Heart right ventricle (tissue), 16 donors: ENCODE results near the gene CHPF2. TPM values are rescaled to one million over a fixed set of nuclear protein-coding genes. Genes with fewer than 3 reads are reported as not detected.

Source experiments
- ATAC-seq, 8 donors: fragments of 200-7000 bp; cut with Tn5 transposase; one replicate each; pipeline ENCODE4 v1.9.1; 2020; ENCODE audit warnings: mild to moderate bottlenecking in 8 of 8, moderate library complexity in 8 of 8, moderate number of reproducible peaks in 1 of 8
- DNase-seq, 2 donors: peaks; one replicate each; pipeline ENCODE4 v3.0.0-alpha.2; 2020
- H3K27ac ChIP-seq, 10 donors: fragments of 200-600 bp; sonication (generic) in 2 of 10; one replicate each; pipeline versions ENCODE4 v1.5.0 to v1.8.0; 2020 to 2022; ENCODE audit warnings: mild to moderate bottlenecking in 3 of 10
- H3K27me3 ChIP-seq, 7 donors: fragments of 200-600 bp; one replicate each; pipeline ENCODE4 v1.8.0; 2021 to 2022; ENCODE audit warnings: mild to moderate bottlenecking in 2 of 7
- H3K36me3 ChIP-seq, 9 donors: fragments of 200-600 bp; sonication (generic) in 1 of 9; one replicate each; pipeline versions ENCODE4 v1.5.0 to v1.8.0; 2020 to 2022; ENCODE audit warnings: mild to moderate bottlenecking in 2 of 9
- H3K4me1 ChIP-seq, 9 donors: fragments of 200-600 bp; sonication (generic) in 1 of 9; one replicate each; pipeline versions ENCODE4 v1.5.0 to v1.8.0; 2020 to 2022; ENCODE audit warnings: mild to moderate bottlenecking in 4 of 9
- H3K4me3 ChIP-seq, 10 donors: fragments of 200-600 bp; sonication (generic) in 2 of 10; one replicate each; pipeline versions ENCODE4 v1.5.0 to v1.8.0; 2020 to 2022; ENCODE audit warnings: mild to moderate bottlenecking in 7 of 10, moderate library complexity in 2 of 10
- H3K9me3 ChIP-seq, 11 donors: fragments of 200-600 bp in 10 of 11; sonication (generic) in 2 of 11; one replicate each; pipeline versions ENCODE4 v1.5.0 to v1.8.0; 2013 to 2022; ENCODE audit warnings: mild to moderate bottlenecking in 2 of 11, control low read depth in 1 of 11, moderate library complexity in 1 of 11
- CTCF ChIP-seq, 9 donors: fragments of 200-600 bp; sonication (generic) in 2 of 9; IDR thresholded peaks; one replicate each; pipeline versions ENCODE4 v1.5.0 to v1.8.0; 2021 to 2022; ENCODE audit warnings: antibody characterized with exemption in 9 of 9, mild to moderate bottlenecking in 5 of 9, moderate library complexity in 1 of 9
- WGBS, 2 donors: extraction: QIAGEN DNeasy Blood & Tissue Kit; methylation state at CpG; one replicate each; pipeline ENCODE4 v1.1.7; 2013; ENCODE audit warnings: inconsistent platforms in 1 of 2; 5-methylcytosine and 5-hydroxymethylcytosine counted together
- intact Hi-C, 10 donors: fragments of 100-400 bp; cut with DNase I; formaldehyde crosslinking; loops; one replicate each; pipeline versions ENCODE4 v1.11.1 to v1.14.2; 2022
- long read RNA-seq, 3 donors: library from polyadenylated mRNA; unstranded; transcript quantifications; one replicate each; pipeline ENCODE4 v2.0.0, GENCODE V29; 2020 to 2021
- polyA plus RNA-seq, 2 donors: library from polyadenylated mRNA; stranded (reverse); fragments of 200-250 nt; gene quantifications; one replicate each; pipeline ENCODE4 v1.2.3, GENCODE V29; 2013
- total RNA-seq, 10 donors: library from RNA; stranded (reverse); fragmentation: NEBNext Ultra II Directional in 3 of 10; extraction: Animal tissue kit (Norgen Biotek cat#: 25700) in 3 of 10; gene quantifications; one replicate each; pipeline versions ENCODE4 v1.2.1 to v1.2.4, GENCODE V29; 2021 to 2023
- donor health status: Arrhythmogenic right ventricular cardiomyopathy.
- donor health status: ischemic (EF 13 %, LVEDD 7.1; RV severe dilation, severe dysfunction).
- donor health status: healthy with polysubstance abuse.
- donor health status: DM: no; HTN: yes; CAD: no.
- donor health status: DM: no; HTN: no; CAD: no.
- donor health status: ischemic (EF 25% LVEDD 6.9; RV normal size, moderate dysfunction).
- donor health status: ischemic (EF 25% LVEDD 5.7; RV mildly dilated, moderate dysfunction).
- donor health status: healthy.
- donor health status: DM: yes; HTN: yes; CAD: no.
- donor health status: Ischemic cardiomyopathy.
- donor health status: ischemic (EF 35%, LVEDD 5.7; RV mildly dilated, moderate dysfunction).
- donor health status: nonischemic (EF 11% LVEDD 7.7; RV severe dilation, severe dysfunction).
- donor health status: DM: yes; HTN: yes; CAD: no.
- donor health status: PGD.
- donor health status: ischemic (EF 29% LVEDD 5.4; RV normal size, mild dysfunction).
- donor health status: nonischemic (EF 23%, LVEDD 6.1; RV moderate dilation, normal function).

CHPF2 gene
- 10 to 100 TPM; 12.1 to 22.4 (median 17.4) TPM for total RNA-seq
- polyA plus RNA-seq, result 10 to 100 TPM; 19.2 to 20.9 TPM
- long read RNA-seq, donor 1, transcript CHPF2-201 (4 exons, 3,978 nt), result major isoform, 24 of 28 reads
- long read RNA-seq, donor 1, partial matches to known transcripts, result 3 of 28 reads
- long read RNA-seq, donor 1, other reads (novel, unspliced or antisense), result 1 of 28 reads
- long read RNA-seq, donor 2, transcript CHPF2-201 (4 exons, 3,978 nt), result major isoform, 20 of 28 reads
- long read RNA-seq, donor 2, partial matches to known transcripts, result 5 of 28 reads
- long read RNA-seq, donor 2, other reads (novel, unspliced or antisense), result 3 of 28 reads
- long read RNA-seq, donor 3, transcript CHPF2-201 (4 exons, 3,978 nt), result major isoform, 8 of 25 reads
- long read RNA-seq, donor 3, partial matches to known transcripts, result 13 of 25 reads
- long read RNA-seq, donor 3, other reads (novel, unspliced or antisense), result 4 of 25 reads

GRCh38 chr7:151232091-151232916 lies at the start of gene CHPF2:
Gene CHPF2 (plus strand): TSS chr7:151232483. CDS start chr7:151234012, 1,529 bp downstream.
- H3K4me1 ChIP-seq, result peaks cover 12 to 45% (median 27%) of the 10 kb centered on the region in 9 donors
- intact Hi-C loops, result no loop called here
- peaks cover 0 to 33% (median 18%) of the 10 kb centered on the region in 9 donors for H3K36me3 ChIP-seq
- no peak for TF ChIP-seq CTCF (IDR thresholded peaks at IDR 0.05)
- H3K27ac ChIP-seq, result peak within 1 kb of the TSS; percentile 8 to 94 (median 88)
- no peaks in the 10 kb centered on the region for H3K9me3 ChIP-seq
- ATAC-seq, result peak; percentile 92 to 97 (median 96)
- no peaks in the 10 kb centered on the region for H3K27me3 ChIP-seq
- WGBS, 2 donors, result 0 to 1% methylated on average over 71 to 79 of the region's 79 CpGs
- peak; percentile 92 to 94 for DNase-seq
- peak within 1 kb of the TSS; percentile 71 to 99 (median 96) for H3K4me3 ChIP-seq

- 57 to 60% methylated on average over 16 of the region's 16 CpGs for WGBS, 2 donors
- Histone ChIP-seq H3K9me3 (no peaks in the 10 kb centered on the region), H3K36me3 (peaks cover 0 to under 1% (median 0%) of the 10 kb centered on the region in 9 donors), H3K4me1 (peaks cover 0 to 35% (median 0%) of the 10 kb centered on the region in 9 donors), H3K27me3 (peaks cover 0 to 4% (median 0%) of the 10 kb centered on the region in 7 donors), H3K27ac (peak overlapping the region; percentile 68 to 93 (median 89)), H3K4me3 (peak overlapping the region in 9 of 10 donors; percentile 28 to 52 (median 44))
- peak in 1 of 9 donors; percentile 14 for TF ChIP-seq CTCF (IDR thresholded peaks at IDR 0.05)
- DNase-seq (no peak), ATAC-seq (peak; percentile 28 to 67 (median 52))
- intact Hi-C loops, result loop anchor here in 2 of 10 donors (10.0 kb wide), 2 partner anchors 59 to 1871 kb away; partner anchors contain the start of gene SMARCD3 (in 1 of the 2)
Observed at GRCh38 chr7:151185762-151186639, 46.3 kb upstream of the CHPF2 start.

- peak within 1 kb of the TSS in 9 of 10 donors; percentile 28 to 52 (median 44) for H3K4me3 ChIP-seq
- no peak for TF ChIP-seq CTCF (IDR thresholded peaks at IDR 0.05)
- no peaks in the 10 kb centered on the region for H3K9me3 ChIP-seq
- H3K36me3 ChIP-seq, result no peaks in the 10 kb centered on the region
- DNase-seq (peak; percentile 31 to 51), ATAC-seq (peak; percentile 79 to 90 (median 84))
- H3K27me3 ChIP-seq, result peaks cover 0 to 4% (median 0%) of the 10 kb centered on the region in 7 donors
- H3K27ac ChIP-seq, result peak within 1 kb of the TSS; percentile 68 to 93 (median 89)
- WGBS, 2 donors, result 34 to 45% methylated on average over 22 of the region's 22 CpGs
- intact Hi-C loops, result loop anchor here in 2 of 10 donors (10.0 kb wide), 2 partner anchors 58 to 1872 kb away; partner anchors contain the start of gene SMARCD3 (in 1 of the 2)
- H3K4me1 ChIP-seq, result peaks cover 0 to 35% (median 0%) of the 10 kb centered on the region in 9 donors
Observed at GRCh38 chr7:151186640-151187408, 45.5 kb upstream of the CHPF2 start, which contains the start of gene ASB10. Gene ASB10 (minus strand): TSS chr7:151187250. CDS start chr7:151187130, 120 bp downstream.
